Measurements from ENCODE around the gene WHRN. TPM values are rescaled to one million over a fixed set of nuclear protein-coding genes. Genes with fewer than 3 reads are reported as not detected.

WHRN gene
- total and polyA plus RNA-seq, 9 of the 15 experiments (the other 6 are each of a cell fraction or from before 2014, with no cell fraction given): 0.31 to 14.1 (median 3.0) TPM

- TF ChIP-seq ZNF518B (CRISPR knock-in tag; IDR thresholded peaks at IDR 0.05): no peak
- no peak for TF ChIP-seq ID3 (CRISPR knock-in tag; IDR thresholded peaks at IDR 0.05)
- no peak for TF ChIP-seq ID3 (tag; IDR thresholded peaks at IDR 0.05)
- TF ChIP-seq HDAC1 (IDR thresholded peaks at IDR 0.05): no peak
- TF ChIP-seq MEF2D (tag; conservative IDR thresholded peaks at IDR 0.05; ENCODE audit: low read depth): no peak
- TF ChIP-seq ELK3 (CRISPR knock-in tag; IDR thresholded peaks at IDR 0.05): no peak
- TF ChIP-seq CHD2 (IDR thresholded peaks at IDR 0.05; ENCODE audit: low read depth, low read length): no peak
- TF ChIP-seq PHF21A (IDR thresholded peaks at IDR 0.05; ENCODE audit: borderline replicate concordance, low read depth): no peak
- TF ChIP-seq ARNT (IDR thresholded peaks at IDR 0.05): no peak
- TF ChIP-seq ERF (CRISPR knock-in tag; IDR thresholded peaks at IDR 0.05): no peak
These were observed 110.0 kb downstream of the WHRN start (continued) for GRCh38 chr9:114395334-114395617.

Data from K562 (cell line).